GM23338 (cell line): ENCODE data around the gene CLHC1. TPM values are rescaled to one million over a fixed set of nuclear protein-coding genes. Genes with fewer than 3 reads are reported as not detected.

Source experiments
- ATAC-seq: fragments of 200-7000 bp; cut with Tn5 transposase; 3 replicates; pipeline ENCODE4 v1.9.1; 2020
- DNase-seq: peaks from one replicate; pipeline ENCODE4 v3.0.0-alpha.2; 2015; ENCODE audit warnings: low spot score
- H2AFZ ChIP-seq: fragments of 200-600 bp; sonication (generic); 2 replicates; pipeline ENCODE4 v1.8.0; 2016; ENCODE audit warnings: antibody characterized with exemption, mild to moderate bottlenecking, moderate library complexity
- H3F3A ChIP-seq: fragments of 200-600 bp; sonication (generic); replicated peaks from 2 replicates; pipeline ENCODE4 v1.8.0; 2017; ENCODE audit warnings: antibody characterized with exemption, mixed run types, low read depth
- H3K27ac ChIP-seq: fragments of 200-600 bp; sonication (generic); 2 replicates; pipeline ENCODE4 v1.6.1; 2016; ENCODE audit warnings: low read depth
- H3K27me3 ChIP-seq: fragments of 200-600 bp; sonication (generic); 2 replicates; pipeline ENCODE4 v1.8.0; 2016; ENCODE audit warnings: mild to moderate bottlenecking, mixed run types, moderate library complexity; ENCODE audit not compliant: insufficient read depth
- H3K36me3 ChIP-seq: fragments of 200-600 bp; sonication (generic); 2 replicates; pipeline ENCODE4 v1.8.0; 2016; ENCODE audit warnings: mild to moderate bottlenecking; ENCODE audit not compliant: insufficient read depth
- H3K4me1 ChIP-seq: fragments of 200-600 bp; sonication (generic); 2 replicates; pipeline ENCODE4 v1.8.0; 2016; ENCODE audit warnings: mild to moderate bottlenecking, moderate library complexity; ENCODE audit not compliant: insufficient read depth
- H3K4me2 ChIP-seq: fragments of 200-600 bp; sonication (generic); 2 replicates; pipeline ENCODE4 v1.7.1; 2017; ENCODE audit warnings: mixed run types
- H3K4me3 ChIP-seq: fragments of 200-600 bp; sonication (generic); 2 replicates; pipeline ENCODE4 v1.6.1; 2016; ENCODE audit warnings: mixed run types
- H3K79me2 ChIP-seq: fragments of 200-600 bp; sonication (generic); replicated peaks from 2 replicates; pipeline ENCODE4 v1.8.0; 2017; ENCODE audit warnings: mild to moderate bottlenecking; ENCODE audit not compliant: insufficient read depth
- H3K9me2 ChIP-seq: fragments of 200-600 bp; sonication (generic); 2 replicates; pipeline ENCODE4 v1.8.0; 2017; ENCODE audit not compliant: insufficient read depth
- H4K20me1 ChIP-seq: fragments of 200-600 bp; sonication (generic); replicated peaks from 2 replicates; pipeline ENCODE4 v1.8.0; 2017; ENCODE audit warnings: mild to moderate bottlenecking; ENCODE audit not compliant: insufficient read depth
- H3K27ac Mint-ChIP-seq: 2 replicates; pipeline ENCODE4 v1.8.0; 2020; ENCODE audit warnings: inconsistent platforms, mild to moderate bottlenecking, moderate library complexity, mixed read lengths
- H3K27me3 Mint-ChIP-seq: 3 replicates; pipeline ENCODE4 v1.8.0; 2022; ENCODE audit warnings: low read depth, mild to moderate bottlenecking, moderate library complexity, mixed read lengths, inconsistent platforms; ENCODE audit not compliant: insufficient read depth, poor library complexity
- H3K36me3 Mint-ChIP-seq: 3 replicates; pipeline ENCODE4 v1.8.0; 2021; ENCODE audit warnings: low read depth, mild to moderate bottlenecking, inconsistent platforms, moderate library complexity, mixed read lengths
- H3K4me1 Mint-ChIP-seq: 3 replicates; pipeline ENCODE4 v1.8.0; 2020; ENCODE audit warnings: mild to moderate bottlenecking, inconsistent platforms, mixed read lengths
- H3K4me3 Mint-ChIP-seq: 3 replicates; pipeline ENCODE4 v1.8.0; 2021; ENCODE audit warnings: moderate library complexity, mild to moderate bottlenecking, inconsistent platforms, mixed read lengths
- H3K9me3 Mint-ChIP-seq: 3 replicates; pipeline ENCODE4 v1.8.0; 2020; ENCODE audit warnings: moderate library complexity, mild to moderate bottlenecking, inconsistent platforms, mixed read lengths
- CREB1 ChIP-seq: fragments of 250-450 bp; sonication (Bioruptor Pico); IDR thresholded peaks from 2 replicates; pipeline ENCODE4 v1.5.0; 2020; ENCODE audit warnings: low read depth, mild to moderate bottlenecking, moderate library complexity
- ETS1 ChIP-seq: IDR thresholded peaks from 2 replicates; pipeline ENCODE4 v1.6.1; 2016; ENCODE audit warnings: antibody characterized with exemption
- EZH2 ChIP-seq: fragments of 200-600 bp; sonication (generic); IDR thresholded peaks from one replicate; pipeline ENCODE4 v1.8.0; 2017; ENCODE audit warnings: antibody characterized with exemption, mild to moderate bottlenecking, low read depth; ENCODE audit not compliant: unreplicated experiment
- JUNB ChIP-seq: IDR thresholded peaks from one replicate; pipeline ENCODE4 v1.6.1; 2016; ENCODE audit warnings: antibody characterized with exemption; ENCODE audit not compliant: unreplicated experiment
- NANOG ChIP-seq: IDR thresholded peaks from 2 replicates; pipeline ENCODE4 v1.6.1; 2016; ENCODE audit warnings: antibody characterized with exemption, borderline replicate concordance
- POLR2AphosphoS5 ChIP-seq: IDR thresholded peaks from 2 replicates; pipeline ENCODE4 v1.6.1; 2016; ENCODE audit warnings: antibody characterized with exemption, low read depth
- STAT1 ChIP-seq: IDR thresholded peaks from one replicate; pipeline ENCODE4 v1.6.1; 2016; ENCODE audit warnings: antibody characterized with exemption; ENCODE audit not compliant: unreplicated experiment
- ZNF114 ChIP-seq: fragments of 250-450 bp; sonication (Bioruptor Pico); IDR thresholded peaks from 2 replicates; pipeline ENCODE4 v1.5.0; 2020; ENCODE audit warnings: mild to moderate bottlenecking, moderate library complexity
- ZNF331 ChIP-seq: fragments of 250-450 bp; sonication (Bioruptor Pico); IDR thresholded peaks from 2 replicates; pipeline ENCODE4 v1.5.0; 2020; ENCODE audit warnings: low read depth, mild to moderate bottlenecking, moderate library complexity
- polyA plus RNA-seq: library from polyadenylated mRNA; unstranded; fragments of >200 nt; fragmentation: Nextera tagmentation; extraction: Ambion mirVana; gene quantifications from 2 replicates; pipeline ENCODE4 v1.2.1, GENCODE V29; 2016
- total RNA-seq: library from RNA; depleted of rRNA; stranded (reverse); fragments of >200 nt; shearing (Covaris generic); gene quantifications from 2 replicates; pipeline ENCODE4 v1.2.3, GENCODE V29; 2014
- TF ChIP-seq, protein P1 (sequence below): fragments of 250-450 bp; sonication (Bioruptor Pico); IDR thresholded peaks from 2 replicates; pipeline ENCODE4 v1.5.0; 2020; ENCODE audit warnings: mild to moderate bottlenecking, moderate library complexity
- TF ChIP-seq, protein P2 (sequence below), 2 experiments: fragments of 200-600 bp in 1 of 2; sonication (generic) in 1 of 2; conservative IDR thresholded peaks; 2 replicates each; pipeline versions ENCODE4 v1.5.1 to v1.6.1; 2016 to 2017; ENCODE audit warnings: antibody characterized with exemption in 2 of 2, low read depth in 2 of 2, mild to moderate bottlenecking in 2 of 2, moderate library complexity in 1 of 2

The CLHC1 gene
- total and polyA plus RNA-seq, 2 experiments from 2014 or later: 3.1 to 5.0 TPM

DNA sequence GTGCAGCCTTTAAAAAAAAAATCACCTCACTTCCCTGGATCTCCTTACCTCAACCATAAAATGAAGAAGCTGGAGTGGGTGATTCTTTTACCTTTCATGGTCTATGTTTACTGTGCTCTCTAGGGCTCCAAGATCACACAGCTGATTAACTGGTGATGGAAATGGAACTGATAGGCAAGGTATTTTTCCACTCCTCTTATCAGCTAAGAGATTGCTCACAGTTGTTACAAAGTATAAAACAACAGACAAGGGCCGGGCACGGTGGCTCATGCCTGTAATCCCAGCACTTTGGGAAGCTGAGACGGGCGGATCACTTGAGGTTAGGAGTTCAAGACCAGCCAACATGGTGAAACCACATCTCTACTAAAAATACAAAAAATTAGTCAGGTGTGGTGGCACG lies 14.9 kb upstream of the CLHC1 start:
- H3K27ac Mint-ChIP-seq: no peak overlapping the region

GRCh38 chr2:55245411-55245810 lies 13.3 kb upstream of the CLHC1 start:
- Histone ChIP-seq H3K36me3 (peaks cover 16% of the 10 kb centered on the region), H3K27ac (no peak overlapping the region), H3K79me2 (no peaks in the 10 kb centered on the region), H3K4me3 (no peak overlapping the region), H4K20me1 (no peaks in the 10 kb centered on the region), H3F3A (no peaks in the 10 kb centered on the region), H3K4me2 (no peak overlapping the region), H3K4me1 (no peaks in the 10 kb centered on the region), H2AFZ (no peak overlapping the region), H3K27me3 (no peaks in the 10 kb centered on the region), H3K9me2 (no peaks in the 10 kb centered on the region)
- DNase-seq (no peak), ATAC-seq (no peak)
- no peaks in the 10 kb centered on the region for H3K9me3 Mint-ChIP-seq
- H3K4me1 Mint-ChIP-seq: no peaks in the 10 kb centered on the region
- no peak overlapping the region for H3K27ac Mint-ChIP-seq
- no peak overlapping the region for H3K4me3 Mint-ChIP-seq
- peaks cover 19% of the 10 kb centered on the region; the same call in 2 of the 3 replicates for H3K36me3 Mint-ChIP-seq
- peaks cover 2% of the 10 kb centered on the region for H3K27me3 Mint-ChIP-seq
- TF ChIP-seq, protein P1, sequence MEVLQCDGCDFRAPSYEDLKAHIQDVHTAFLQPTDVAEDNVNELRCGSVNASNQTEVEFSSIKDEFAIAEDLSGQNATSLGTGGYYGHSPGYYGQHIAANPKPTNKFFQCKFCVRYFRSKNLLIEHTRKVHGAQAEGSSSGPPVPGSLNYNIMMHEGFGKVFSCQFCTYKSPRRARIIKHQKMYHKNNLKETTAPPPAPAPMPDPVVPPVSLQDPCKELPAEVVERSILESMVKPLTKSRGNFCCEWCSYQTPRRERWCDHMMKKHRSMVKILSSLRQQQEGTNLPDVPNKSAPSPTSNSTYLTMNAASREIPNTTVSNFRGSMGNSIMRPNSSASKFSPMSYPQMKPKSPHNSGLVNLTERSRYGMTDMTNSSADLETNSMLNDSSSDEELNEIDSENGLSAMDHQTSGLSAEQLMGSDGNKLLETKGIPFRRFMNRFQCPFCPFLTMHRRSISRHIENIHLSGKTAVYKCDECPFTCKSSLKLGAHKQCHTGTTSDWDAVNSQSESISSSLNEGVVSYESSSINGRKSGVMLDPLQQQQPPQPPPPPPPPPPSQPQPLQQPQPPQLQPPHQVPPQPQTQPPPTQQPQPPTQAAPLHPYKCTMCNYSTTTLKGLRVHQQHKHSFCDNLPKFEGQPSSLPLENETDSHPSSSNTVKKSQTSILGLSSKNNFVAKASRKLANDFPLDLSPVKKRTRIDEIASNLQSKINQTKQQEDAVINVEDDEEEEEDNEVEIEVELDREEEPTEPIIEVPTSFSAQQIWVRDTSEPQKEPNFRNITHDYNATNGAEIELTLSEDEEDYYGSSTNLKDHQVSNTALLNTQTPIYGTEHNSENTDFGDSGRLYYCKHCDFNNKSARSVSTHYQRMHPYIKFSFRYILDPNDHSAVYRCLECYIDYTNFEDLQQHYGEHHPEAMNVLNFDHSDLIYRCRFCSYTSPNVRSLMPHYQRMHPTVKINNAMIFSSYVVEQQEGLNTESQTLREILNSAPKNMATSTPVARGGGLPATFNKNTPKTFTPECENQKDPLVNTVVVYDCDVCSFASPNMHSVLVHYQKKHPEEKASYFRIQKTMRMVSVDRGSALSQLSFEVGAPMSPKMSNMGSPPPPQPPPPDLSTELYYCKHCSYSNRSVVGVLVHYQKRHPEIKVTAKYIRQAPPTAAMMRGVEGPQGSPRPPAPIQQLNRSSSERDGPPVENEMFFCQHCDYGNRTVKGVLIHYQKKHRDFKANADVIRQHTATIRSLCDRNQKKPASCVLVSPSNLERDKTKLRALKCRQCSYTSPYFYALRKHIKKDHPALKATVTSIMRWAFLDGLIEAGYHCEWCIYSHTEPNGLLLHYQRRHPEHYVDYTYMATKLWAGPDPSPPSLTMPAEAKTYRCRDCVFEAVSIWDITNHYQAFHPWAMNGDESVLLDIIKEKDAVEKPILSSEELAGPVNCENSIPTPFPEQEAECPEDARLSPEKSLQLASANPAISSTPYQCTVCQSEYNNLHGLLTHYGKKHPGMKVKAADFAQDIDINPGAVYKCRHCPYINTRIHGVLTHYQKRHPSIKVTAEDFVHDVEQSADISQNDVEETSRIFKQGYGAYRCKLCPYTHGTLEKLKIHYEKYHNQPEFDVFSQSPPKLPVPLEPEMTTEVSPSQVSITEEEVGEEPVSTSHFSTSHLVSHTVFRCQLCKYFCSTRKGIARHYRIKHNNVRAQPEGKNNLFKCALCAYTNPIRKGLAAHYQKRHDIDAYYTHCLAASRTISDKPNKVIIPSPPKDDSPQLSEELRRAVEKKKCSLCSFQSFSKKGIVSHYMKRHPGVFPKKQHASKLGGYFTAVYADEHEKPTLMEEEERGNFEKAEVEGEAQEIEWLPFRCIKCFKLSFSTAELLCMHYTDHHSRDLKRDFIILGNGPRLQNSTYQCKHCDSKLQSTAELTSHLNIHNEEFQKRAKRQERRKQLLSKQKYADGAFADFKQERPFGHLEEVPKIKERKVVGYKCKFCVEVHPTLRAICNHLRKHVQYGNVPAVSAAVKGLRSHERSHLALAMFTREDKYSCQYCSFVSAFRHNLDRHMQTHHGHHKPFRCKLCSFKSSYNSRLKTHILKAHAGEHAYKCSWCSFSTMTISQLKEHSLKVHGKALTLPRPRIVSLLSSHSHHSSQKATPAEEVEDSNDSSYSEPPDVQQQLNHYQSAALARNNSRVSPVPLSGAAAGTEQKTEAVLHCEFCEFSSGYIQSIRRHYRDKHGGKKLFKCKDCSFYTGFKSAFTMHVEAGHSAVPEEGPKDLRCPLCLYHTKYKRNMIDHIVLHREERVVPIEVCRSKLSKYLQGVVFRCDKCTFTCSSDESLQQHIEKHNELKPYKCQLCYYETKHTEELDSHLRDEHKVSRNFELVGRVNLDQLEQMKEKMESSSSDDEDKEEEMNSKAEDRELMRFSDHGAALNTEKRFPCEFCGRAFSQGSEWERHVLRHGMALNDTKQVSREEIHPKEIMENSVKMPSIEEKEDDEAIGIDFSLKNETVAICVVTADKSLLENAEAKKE: no peak
- TF ChIP-seq CREB1 (CRISPR knock-in tag) (no peak), NANOG (no peak), EZH2 (no peak), ZNF114 (CRISPR knock-in tag) (no peak), ZNF331 (CRISPR knock-in tag) (no peak), JUNB (no peak), POLR2AphosphoS5 (no peak), STAT1 (no peak), ETS1 (no peak)
- TF ChIP-seq, protein P2, sequence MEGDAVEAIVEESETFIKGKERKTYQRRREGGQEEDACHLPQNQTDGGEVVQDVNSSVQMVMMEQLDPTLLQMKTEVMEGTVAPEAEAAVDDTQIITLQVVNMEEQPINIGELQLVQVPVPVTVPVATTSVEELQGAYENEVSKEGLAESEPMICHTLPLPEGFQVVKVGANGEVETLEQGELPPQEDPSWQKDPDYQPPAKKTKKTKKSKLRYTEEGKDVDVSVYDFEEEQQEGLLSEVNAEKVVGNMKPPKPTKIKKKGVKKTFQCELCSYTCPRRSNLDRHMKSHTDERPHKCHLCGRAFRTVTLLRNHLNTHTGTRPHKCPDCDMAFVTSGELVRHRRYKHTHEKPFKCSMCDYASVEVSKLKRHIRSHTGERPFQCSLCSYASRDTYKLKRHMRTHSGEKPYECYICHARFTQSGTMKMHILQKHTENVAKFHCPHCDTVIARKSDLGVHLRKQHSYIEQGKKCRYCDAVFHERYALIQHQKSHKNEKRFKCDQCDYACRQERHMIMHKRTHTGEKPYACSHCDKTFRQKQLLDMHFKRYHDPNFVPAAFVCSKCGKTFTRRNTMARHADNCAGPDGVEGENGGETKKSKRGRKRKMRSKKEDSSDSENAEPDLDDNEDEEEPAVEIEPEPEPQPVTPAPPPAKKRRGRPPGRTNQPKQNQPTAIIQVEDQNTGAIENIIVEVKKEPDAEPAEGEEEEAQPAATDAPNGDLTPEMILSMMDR (conservative IDR thresholded peaks at IDR 0.05; ENCODE audit: low read depth in 2 of 2): no peak

More for the DNA sequence above, 14.9 kb upstream of the CLHC1 start:
- H3K79me2 ChIP-seq: no peaks in the 10 kb centered on the region
- H4K20me1 ChIP-seq: no peaks in the 10 kb centered on the region
- peaks cover 16% of the 10 kb centered on the region for H3K36me3 ChIP-seq
- no peaks in the 10 kb centered on the region for H3K4me1 ChIP-seq
- H3F3A ChIP-seq: no peaks in the 10 kb centered on the region
- ATAC-seq (no peak), DNase-seq (no peak)
- H3K36me3 Mint-ChIP-seq: peaks cover 26% of the 10 kb centered on the region; the same call in 2 of the 3 replicates
- H3K27ac ChIP-seq: no peak overlapping the region
- no peak overlapping the region for H2AFZ ChIP-seq
- no peak overlapping the region for H3K4me3 Mint-ChIP-seq
- no peaks in the 10 kb centered on the region for H3K9me3 Mint-ChIP-seq
- no peaks in the 10 kb centered on the region for H3K9me2 ChIP-seq
- no peak for TF ChIP-seq POLR2AphosphoS5
- H3K4me2 ChIP-seq: no peak overlapping the region
- no peak overlapping the region for H3K4me3 ChIP-seq
- H3K27me3 Mint-ChIP-seq: no peaks in the 10 kb centered on the region
- H3K4me1 Mint-ChIP-seq: no peaks in the 10 kb centered on the region
- H3K27me3 ChIP-seq: no peaks in the 10 kb centered on the region
